Measurements from ENCODE around the gene ALDH3B1.

ALDH3B1 gene

DNA sequence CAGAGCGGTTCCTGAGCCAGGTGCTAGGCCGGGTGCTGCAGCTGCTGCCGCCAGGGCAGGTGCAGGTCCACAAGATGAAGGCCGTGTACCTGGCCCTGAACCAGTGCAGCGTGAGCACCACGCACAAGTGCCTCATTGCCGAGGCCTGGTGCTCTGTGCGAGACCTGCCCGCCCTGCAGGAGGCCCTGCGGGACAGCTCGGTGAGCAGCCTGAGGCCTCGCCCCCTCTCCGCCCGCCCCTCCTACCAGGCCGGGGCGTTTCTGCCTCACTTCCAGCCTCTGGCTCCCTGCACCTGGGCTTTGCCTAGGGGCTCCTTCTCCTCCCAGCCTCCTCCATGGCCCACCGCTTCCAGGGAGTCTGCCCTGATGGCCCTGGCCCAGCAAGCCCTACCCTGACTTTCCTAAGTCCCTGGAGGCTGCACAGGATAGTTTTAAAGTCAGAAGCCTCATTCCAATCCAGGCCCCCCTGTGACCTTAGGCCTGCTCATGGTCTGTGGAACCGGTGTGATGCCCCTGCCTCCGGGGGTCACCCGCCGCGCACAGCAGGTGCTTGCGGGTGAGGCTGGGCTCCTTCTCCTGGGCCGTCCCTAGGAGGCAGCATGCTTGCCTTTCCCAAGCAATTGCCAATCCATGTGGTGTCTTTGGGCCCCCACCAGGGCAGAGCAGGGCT lies 34.2 kb downstream of the ALDH3B1 start:
- Histone ChIP-seq H3K27me3 (ENCODE audit: control insufficient read depth, insufficient read depth, low read length) (no peaks in the 10 kb centered on the region), H3K9me3 (replicated peaks; ENCODE audit: low read length) (no peaks in the 10 kb centered on the region), H3K36me3 (ENCODE audit: insufficient read depth, low read length) (peaks cover 52% of the 10 kb centered on the region), H3K4me3 (ENCODE audit: low read length) (no peak overlapping the region), H3K4me1 (ENCODE audit: control insufficient read depth, insufficient read depth, low read length) (peaks cover 32% of the 10 kb centered on the region), H3K4me2 (ENCODE audit: low read length) (no peak overlapping the region), H3K9ac (ENCODE audit: low read depth, low read length) (no peak overlapping the region)

DNA sequence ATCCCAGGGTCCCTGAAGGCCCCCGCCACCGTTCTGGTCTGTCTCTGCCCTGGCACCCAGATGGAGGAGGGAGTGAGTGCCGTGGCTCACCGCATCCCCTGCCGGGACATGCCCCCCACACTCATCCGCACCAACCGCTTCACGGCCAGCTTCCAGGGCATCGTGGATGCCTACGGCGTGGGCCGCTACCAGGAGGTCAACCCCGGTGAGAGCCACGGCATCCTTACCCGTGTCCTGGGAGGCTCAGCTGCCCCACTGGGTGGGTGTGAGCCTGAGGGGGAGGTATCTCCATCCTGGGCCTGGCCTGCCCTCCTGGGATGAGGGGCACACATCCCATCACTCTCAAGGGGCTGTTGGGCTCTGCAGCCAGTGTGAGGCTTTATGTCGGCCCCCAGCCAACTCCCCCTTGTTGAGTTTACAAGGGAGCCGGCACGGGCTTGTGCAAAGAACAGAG lies 34.8 kb downstream of the ALDH3B1 start:
- Histone ChIP-seq H3K4me2 (ENCODE audit: low read length) (no peak overlapping the region), H3K36me3 (ENCODE audit: insufficient read depth, low read length) (peaks cover 58% of the 10 kb centered on the region), H3K4me3 (ENCODE audit: low read length) (no peak overlapping the region), H3K9ac (ENCODE audit: low read depth, low read length) (no peak overlapping the region), H3K27me3 (ENCODE audit: control insufficient read depth, insufficient read depth, low read length) (no peaks in the 10 kb centered on the region), H3K9me3 (replicated peaks; ENCODE audit: low read length) (no peaks in the 10 kb centered on the region), H3K4me1 (ENCODE audit: control insufficient read depth, insufficient read depth, low read length) (peaks cover 27% of the 10 kb centered on the region)

DNA sequence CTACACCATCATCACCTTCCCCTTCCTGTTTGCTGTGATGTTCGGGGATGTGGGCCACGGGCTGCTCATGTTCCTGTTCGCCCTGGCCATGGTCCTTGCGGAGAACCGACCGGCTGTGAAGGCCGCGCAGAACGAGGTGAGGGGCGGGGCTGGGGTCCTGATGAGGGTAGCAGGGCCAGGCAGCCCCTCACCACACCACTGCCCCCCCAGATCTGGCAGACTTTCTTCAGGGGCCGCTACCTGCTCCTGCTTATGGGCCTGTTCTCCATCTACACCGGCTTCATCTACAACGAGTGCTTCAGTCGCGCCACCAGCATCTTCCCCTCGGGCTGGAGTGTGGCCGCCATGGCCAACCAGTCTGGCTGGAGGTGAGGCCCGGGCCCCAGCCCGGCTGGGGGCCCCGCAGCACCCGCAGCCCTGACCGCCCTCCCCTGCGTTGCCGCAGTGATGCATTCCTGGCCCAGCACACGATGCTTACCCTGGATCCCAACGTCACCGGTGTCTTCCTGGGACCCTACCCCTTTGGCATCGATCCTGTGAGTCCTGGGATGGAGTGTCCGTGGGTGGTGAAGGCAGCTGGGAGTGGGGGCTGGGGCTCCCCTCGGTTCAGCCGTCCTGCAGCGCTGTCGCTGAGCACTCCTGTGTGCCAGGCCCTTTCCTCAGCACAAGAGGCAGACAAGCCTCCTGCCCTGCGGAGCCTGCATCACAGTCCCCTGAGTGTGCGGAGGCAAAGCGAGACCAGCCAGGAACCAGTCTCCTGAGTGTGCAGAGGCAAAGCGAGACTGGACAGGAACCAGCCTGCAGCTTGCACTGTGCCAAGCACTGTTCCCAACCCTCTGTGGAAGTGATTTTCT lies 37.5 kb downstream of the ALDH3B1 start:
- H3K9ac ChIP-seq (ENCODE audit: low read depth, low read length): no peak overlapping the region
- H3K9me3 ChIP-seq (replicated peaks; ENCODE audit: low read length): no peaks in the 10 kb centered on the region
- no peaks in the 10 kb centered on the region for H3K27me3 ChIP-seq (ENCODE audit: control insufficient read depth, insufficient read depth, low read length)
- H3K36me3 ChIP-seq (ENCODE audit: insufficient read depth, low read length): peaks cover 79% of the 10 kb centered on the region
- H3K4me2 ChIP-seq (ENCODE audit: low read length): no peak overlapping the region
- H3K4me3 ChIP-seq (ENCODE audit: low read length): no peak overlapping the region
- peaks cover 8% of the 10 kb centered on the region for H3K4me1 ChIP-seq (ENCODE audit: control insufficient read depth, insufficient read depth, low read length)

DNA sequence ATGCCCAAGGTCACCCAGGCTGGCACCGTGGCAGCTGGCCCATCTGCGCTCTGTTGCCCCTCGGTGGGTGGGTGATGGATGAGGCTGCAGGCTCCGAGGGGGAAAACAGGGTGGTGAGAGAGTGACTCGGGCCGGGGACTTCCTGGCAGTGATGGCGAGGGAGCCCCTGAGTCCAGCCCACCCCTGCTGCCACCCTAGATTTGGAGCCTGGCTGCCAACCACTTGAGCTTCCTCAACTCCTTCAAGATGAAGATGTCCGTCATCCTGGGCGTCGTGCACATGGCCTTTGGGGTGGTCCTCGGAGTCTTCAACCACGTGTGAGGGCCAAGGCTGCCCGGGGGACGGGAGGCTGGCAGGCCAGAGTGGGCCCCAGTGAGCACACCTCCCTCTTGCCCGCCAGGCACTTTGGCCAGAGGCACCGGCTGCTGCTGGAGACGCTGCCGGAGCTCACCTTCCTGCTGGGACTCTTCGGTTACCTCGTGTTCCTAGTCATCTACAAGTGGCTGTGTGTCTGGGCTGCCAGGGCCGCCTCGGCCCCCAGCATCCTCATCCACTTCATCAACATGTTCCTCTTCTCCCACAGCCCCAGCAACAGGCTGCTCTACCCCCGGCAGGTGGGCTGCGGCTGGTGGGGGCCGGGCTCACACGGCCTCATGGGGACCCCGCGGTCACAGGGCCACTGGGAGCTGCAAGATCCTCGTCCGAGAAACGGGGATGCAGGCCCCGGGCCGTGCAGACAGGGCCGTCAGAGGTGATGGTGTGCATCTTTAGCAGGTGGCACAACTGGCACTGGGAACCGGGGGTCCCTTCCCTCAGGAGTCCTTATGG lies 38.8 kb downstream of the ALDH3B1 start:
- H3K4me3 ChIP-seq (ENCODE audit: low read length): no peak overlapping the region
- no peaks in the 10 kb centered on the region for H3K27me3 ChIP-seq (ENCODE audit: control insufficient read depth, insufficient read depth, low read length)
- H3K9me3 ChIP-seq (replicated peaks; ENCODE audit: low read length): no peaks in the 10 kb centered on the region
- H3K4me1 ChIP-seq (ENCODE audit: control insufficient read depth, insufficient read depth, low read length): no peaks in the 10 kb centered on the region
- no peak overlapping the region for H3K4me2 ChIP-seq (ENCODE audit: low read length)
- H3K36me3 ChIP-seq (ENCODE audit: insufficient read depth, low read length): peaks cover 74% of the 10 kb centered on the region
- H3K9ac ChIP-seq (ENCODE audit: low read depth, low read length): no peak overlapping the region

GRCh38 chr11:68049509-68050370 lies 39.6 kb downstream of the ALDH3B1 start:
- no peak overlapping the region for H3K4me2 ChIP-seq (ENCODE audit: low read length)
- peaks cover 67% of the 10 kb centered on the region for H3K36me3 ChIP-seq (ENCODE audit: insufficient read depth, low read length)
- no peak overlapping the region for H3K4me3 ChIP-seq (ENCODE audit: low read length)
- H3K9ac ChIP-seq (ENCODE audit: low read depth, low read length): no peak overlapping the region
- H3K4me1 ChIP-seq (ENCODE audit: control insufficient read depth, insufficient read depth, low read length): no peaks in the 10 kb centered on the region
- no peaks in the 10 kb centered on the region for H3K27me3 ChIP-seq (ENCODE audit: control insufficient read depth, insufficient read depth, low read length)
- no peaks in the 10 kb centered on the region for H3K9me3 ChIP-seq (replicated peaks; ENCODE audit: low read length)

GRCh38 chr11:68050371-68050841 lies 40.3 kb downstream of the ALDH3B1 start:
- H3K4me2 ChIP-seq (ENCODE audit: low read length): no peak overlapping the region
- no peak overlapping the region for H3K9ac ChIP-seq (ENCODE audit: low read depth, low read length)
- peaks cover 60% of the 10 kb centered on the region for H3K36me3 ChIP-seq (ENCODE audit: insufficient read depth, low read length)
- no peak overlapping the region for H3K4me3 ChIP-seq (ENCODE audit: low read length)
- no peaks in the 10 kb centered on the region for H3K4me1 ChIP-seq (ENCODE audit: control insufficient read depth, insufficient read depth, low read length)
- no peaks in the 10 kb centered on the region for H3K9me3 ChIP-seq (replicated peaks; ENCODE audit: low read length)
- no peaks in the 10 kb centered on the region for H3K27me3 ChIP-seq (ENCODE audit: control insufficient read depth, insufficient read depth, low read length)

- H3K36me3 ChIP-seq (ENCODE audit: insufficient read depth, low read length): peaks cover 53% of the 10 kb centered on the region
- H3K4me3 ChIP-seq (ENCODE audit: low read length): no peak overlapping the region
- H3K4me1 ChIP-seq (ENCODE audit: control insufficient read depth, insufficient read depth, low read length): no peaks in the 10 kb centered on the region
Measured at GRCh38 chr11:68051191-68052136, 41.3 kb downstream of the ALDH3B1 start.

GRCh38 chr11:68052137-68052873 lies 42.2 kb downstream of the ALDH3B1 start:
- Histone ChIP-seq H3K9me3 (replicated peaks; ENCODE audit: low read length) (no peaks in the 10 kb centered on the region), H3K36me3 (ENCODE audit: insufficient read depth, low read length) (peaks cover 48% of the 10 kb centered on the region)

More at GRCh38 chr11:68051191-68052136, 41.3 kb downstream of the ALDH3B1 start:
- Histone ChIP-seq H3K9ac (ENCODE audit: low read depth, low read length) (no peak overlapping the region), H3K4me2 (ENCODE audit: low read length) (no peak overlapping the region), H3K9me3 (replicated peaks; ENCODE audit: low read length) (no peaks in the 10 kb centered on the region), H3K27me3 (ENCODE audit: control insufficient read depth, insufficient read depth, low read length) (no peaks in the 10 kb centered on the region)

DNA sequence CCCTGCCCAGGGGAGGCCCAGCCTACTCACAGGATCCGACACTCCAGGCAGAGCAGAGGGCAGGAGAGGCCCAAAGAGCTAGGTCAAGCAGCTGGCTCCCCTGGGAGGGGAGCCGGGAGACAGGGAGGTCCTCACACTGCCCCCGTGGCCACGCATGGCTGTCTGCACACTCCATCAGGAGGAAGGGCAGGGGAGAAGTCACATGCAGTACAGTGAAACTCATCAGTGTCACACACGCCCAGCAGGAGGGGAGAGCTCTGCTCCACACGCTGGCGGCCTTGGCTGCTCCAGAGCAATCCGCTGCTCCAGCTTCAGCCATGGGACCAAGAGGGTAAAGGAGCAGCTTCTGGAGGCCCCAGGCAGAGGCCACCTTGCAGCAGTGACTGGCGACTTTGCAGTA lies 43.0 kb downstream of the ALDH3B1 start:
- H3K4me1 ChIP-seq (ENCODE audit: control insufficient read depth, insufficient read depth, low read length): no peaks in the 10 kb centered on the region
- no peak overlapping the region for H3K4me2 ChIP-seq (ENCODE audit: low read length)
- no peak overlapping the region for H3K4me3 ChIP-seq (ENCODE audit: low read length)
- no peak overlapping the region for H3K9ac ChIP-seq (ENCODE audit: low read depth, low read length)
- H3K27me3 ChIP-seq (ENCODE audit: control insufficient read depth, insufficient read depth, low read length): no peaks in the 10 kb centered on the region
- H3K9me3 ChIP-seq (replicated peaks; ENCODE audit: low read length): no peaks in the 10 kb centered on the region
- H3K36me3 ChIP-seq (ENCODE audit: insufficient read depth, low read length): peaks cover 43% of the 10 kb centered on the region

More at GRCh38 chr11:68052137-68052873, 42.2 kb downstream of the ALDH3B1 start:
- no peak overlapping the region for H3K4me2 ChIP-seq (ENCODE audit: low read length)
- no peaks in the 10 kb centered on the region for H3K27me3 ChIP-seq (ENCODE audit: control insufficient read depth, insufficient read depth, low read length)
- no peaks in the 10 kb centered on the region for H3K4me1 ChIP-seq (ENCODE audit: control insufficient read depth, insufficient read depth, low read length)
- H3K9ac ChIP-seq (ENCODE audit: low read depth, low read length): no peak overlapping the region
- H3K4me3 ChIP-seq (ENCODE audit: low read length): no peak overlapping the region

Measured in skeletal muscle satellite cell (primary cell).